GM12878 (cell line): ENCODE measurements around the gene COG7. TPM values are rescaled to one million over a fixed set of nuclear protein-coding genes. Genes with fewer than 3 reads are reported as not detected.

Experiments used
- ATAC-seq: fragments of 200-7000 bp; cut with Tn5 transposase; 3 replicates; pipeline ENCODE4 v1.9.1; 2020; ENCODE audit warnings: mild to moderate bottlenecking, moderate library complexity
- BruUV-seq: library from RNA; stranded (reverse); fragments of 400-500 nt; replicated peaks from 2 replicates; lab custom pipeline; 2021; lab: Mats Ljungman, UMichigan
- CTCF ChIA-PET: fragments of 300-600 bp; sonication (Branson Sonifier 250); formaldehyde crosslinking; extraction: SDS; loops from one replicate; lab custom pipeline; 2021; ENCODE audit warnings: inconsistent platforms; lab: Yijun Ruan, JAX
- POLR2A ChIA-PET: fragments of 350-600 bp; formaldehyde crosslinking; extraction: SDS; loops from one replicate; lab custom pipeline; 2021; ENCODE audit warnings: inconsistent platforms; lab: Charles Lee
- RAD21 ChIA-PET: fragments of 300-600 bp; sonication (Branson Sonifier 250); formaldehyde crosslinking; loops from one replicate; lab custom pipeline; 2023; ENCODE audit warnings: antibody characterized with exemption; ENCODE audit not compliant: unreplicated experiment; lab: Charles Lee
- SMC1A ChIA-PET: fragments of 300-600 bp; sonication (Branson Sonifier 250); formaldehyde crosslinking; loops from one replicate; lab custom pipeline; 2023; ENCODE audit not compliant: unreplicated experiment, uncharacterized antibody; lab: Charles Lee
- DNase-seq: peaks from one replicate; pipeline ENCODE4 v3.0.0-alpha.2; 2011; ENCODE audit warnings: low read depth, low spot score
- FAIRE-seq: peaks from 3 replicates; lab custom pipeline; 2011; peaks lifted over from hg19 to GRCh38; lab: Jason Lieb, UNC
- H2AFZ ChIP-seq: 2 replicates; pipeline ENCODE4 v1.6.0; 2011; ENCODE audit warnings: low read depth, low read length, control low read depth; ENCODE audit not compliant: control insufficient read depth
- H3K27ac ChIP-seq: 2 replicates; pipeline ENCODE4 v1.5.1; 2011; ENCODE audit warnings: control low read depth; ENCODE audit not compliant: control insufficient read depth, insufficient read depth
- H3K27me3 ChIP-seq, 2 experiments: replicated peaks in 1 of 2; 2 replicates each; pipeline versions ENCODE4 v1.6.0 to v1.6.1; 2011; ENCODE audit warnings: low read length in 1 of 2; ENCODE audit not compliant: control insufficient read depth in 2 of 2, insufficient read depth in 2 of 2
- H3K36me3 ChIP-seq, 2 experiments: 2 replicates each; pipeline ENCODE4 v1.5.1; 2011; ENCODE audit warnings: low read length in 1 of 2; ENCODE audit not compliant: control insufficient read depth in 2 of 2, insufficient read depth in 2 of 2
- H3K4me1 ChIP-seq: 2 replicates; pipeline ENCODE4 v1.6.1; 2011; ENCODE audit warnings: mild to moderate bottlenecking, low read length, moderate library complexity, mixed read lengths; ENCODE audit not compliant: control insufficient read depth, insufficient read depth
- H3K4me2 ChIP-seq: 2 replicates; pipeline ENCODE4 v1.6.0; 2011; ENCODE audit warnings: control low read depth; ENCODE audit not compliant: control insufficient read depth, insufficient read depth
- H3K4me3 ChIP-seq: fragments of 200-600 bp; sonication (generic); 2 replicates; pipeline ENCODE4 v1.5.1; 2016
- H3K79me2 ChIP-seq: 2 replicates; pipeline ENCODE4 v1.6.0; 2011; ENCODE audit warnings: low read length; ENCODE audit not compliant: control insufficient read depth, insufficient read depth
- H3K9ac ChIP-seq: 2 replicates; pipeline ENCODE4 v1.8.0; 2011; ENCODE audit warnings: low read length, control low read depth, mixed read lengths; ENCODE audit not compliant: control insufficient read depth, insufficient read depth
- H3K9me3 ChIP-seq: replicated peaks from 3 replicates; pipeline ENCODE4 v1.5.1; 2011; ENCODE audit warnings: mild to moderate bottlenecking, low read length; ENCODE audit not compliant: control insufficient read depth, insufficient read depth
- H4K20me1 ChIP-seq: 2 replicates; pipeline ENCODE4 v1.6.0; 2011; ENCODE audit not compliant: control insufficient read depth, insufficient read depth
- EGR1 ChIP-seq, 2 experiments: IDR thresholded peaks; 1 replicate in 1 of 2; 2 replicates in 1 of 2; pipeline ENCODE4 v1.6.1; 2011 to 2012; ENCODE audit warnings: low read depth in 2 of 2, low read length in 2 of 2, borderline replicate concordance in 1 of 2, mild to moderate bottlenecking in 1 of 2, moderate library complexity in 1 of 2
- IRF3 ChIP-seq: fragments of 450-650 bp; IDR thresholded peaks from 2 replicates; pipeline ENCODE4 v1.6.1; 2014; ENCODE audit warnings: mild to moderate bottlenecking
- NRF1 ChIP-seq: conservative IDR thresholded peaks from 2 replicates; pipeline ENCODE4 v1.6.1; 2011; ENCODE audit warnings: mild to moderate bottlenecking, low read depth, low read length, improper control_type of control experiment
- PBX3 ChIP-seq: IDR thresholded peaks from 2 replicates; pipeline ENCODE4 v1.6.1; 2011; ENCODE audit warnings: mild to moderate bottlenecking, low read depth, low read length, moderate library complexity; ENCODE audit not compliant: insufficient replicate concordance
- RFX5 ChIP-seq: IDR thresholded peaks from 2 replicates; pipeline ENCODE4 v1.6.1; 2011; ENCODE audit warnings: low read depth, low read length, improper control_type of control experiment
- SIN3A ChIP-seq: IDR thresholded peaks from 2 replicates; pipeline ENCODE4 v1.6.1; 2012; ENCODE audit warnings: low read depth, low read length, improper control_type of control experiment
- ZBTB33 ChIP-seq: fragments of 450-650 bp; IDR thresholded peaks from 2 replicates; pipeline ENCODE4 v1.6.1; 2017; ENCODE audit warnings: mild to moderate bottlenecking
- WGBS: methylation state at CpG from one replicate; pipeline ENCODE4 v1.1.6; 2016; ENCODE audit warnings: low lambda C conversion rate; ENCODE audit not compliant: insufficient replicate concordance, insufficient coverage; ENCODE audit errors: missing lambda C conversion rate; 5-methylcytosine and 5-hydroxymethylcytosine counted together
- in situ Hi-C: fragments of 300-500 bp; cut with MboI; formaldehyde crosslinking; loops from 9 replicates; pipeline ENCODE4 v1.14.3; 2018; ENCODE audit warnings: mixed read lengths
- intact Hi-C: fragments of 100-400 bp; cut with micrococcal nuclease; formaldehyde crosslinking; loops from one replicate; pipeline ENCODE4 v1.14.2; 2022; ENCODE audit not compliant: unreplicated experiment
- polyA plus RNA-seq, 11 experiments: library from polyadenylated mRNA; depleted of rRNA in 4 of 11; unstranded in 6 of 11; stranded (reverse) in 5 of 11; fragments of >200 nt; fragmentation: Nextera tagmentation in 4 of 11; fragmentation: Illumina TruSeq in 1 of 11; extraction: Ambion mirVana in 4 of 11; extraction: Trizol in 1 of 11; gene quantifications; 1 replicate in 1 of 11; 2 replicates in 10 of 11; pipeline versions ENCODE4 v1.2.1 to v1.2.3, GENCODE V29; 2011 to 2016; ENCODE audit warnings: inconsistent platforms in 2 of 11, missing spikeins in 2 of 11, low read depth in 1 of 11
- total RNA-seq, 4 experiments: library from RNA; depleted of rRNA in 3 of 4; stranded (reverse); fragments of >200 nt in 3 of 4; fragmentation: Illumina TruSeq in 1 of 4; extraction: Trizol in 1 of 4; gene quantifications; 2 replicates each; pipeline versions ENCODE4 v1.2.1 to v1.2.3, GENCODE V29; 2013 to 2021

The COG7 gene
- total and polyA plus RNA-seq, 10 of the 15 experiments (the other 5 are each of a cell fraction or from before 2014, with no cell fraction given) = 2.9 to 24.0 (median 10.0) TPM

- WGBS = 64% methylated on average over 10 of the region's 10 CpGs
- ChIA-PET CTCF (no interaction called here), SMC1A (no interaction called here), RAD21 (no interaction called here), POLR2A (no interaction called here)
- Histone ChIP-seq H3K4me3 (no peak overlapping the region), H3K36me3 (no peaks in the 10 kb centered on the region), H3K79me2 (no peaks in the 10 kb centered on the region), H3K9ac (no peak overlapping the region), H3K4me1 (peaks cover 5% of the 10 kb centered on the region), H3K27ac (no peak overlapping the region), H2AFZ (no peak overlapping the region), H3K27me3 (no peaks in the 10 kb centered on the region), H3K9me3 (no peaks in the 10 kb centered on the region; the same call in 2 of the 3 replicates), H3K4me2 (no peak overlapping the region), H4K20me1 (no peaks in the 10 kb centered on the region)
- no peak for TF ChIP-seq EGR1 (IDR thresholded peaks at IDR 0.05; ENCODE audit: borderline replicate concordance in 1 of 2, low read depth in 2 of 2, low read length in 2 of 2)
- TF ChIP-seq PBX3 = no peak
- no peak for TF ChIP-seq NRF1
- no peak for TF ChIP-seq IRF3
- TF ChIP-seq ZBTB33 = no peak
- no peak for TF ChIP-seq RFX5
- no peak for TF ChIP-seq SIN3A
- DNase-seq (no peak), FAIRE-seq (no peak), ATAC-seq (no peak)
- in situ Hi-C loops (no loop called here), intact Hi-C loops (no loop called here)
- BruUV-seq = no TSS peak
Observed at GRCh38 chr16:23367564-23367963, 85.4 kb downstream of the COG7 start.
